DMS114 treated with DMSO at 0.1 percent for 48 hours (cell line): ENCODE data around the gene KIAA0753.

ENCODE experiments used
- DNase-seq: peaks from one replicate; lab custom pipeline; 2025; ENCODE audit not compliant: unreplicated experiment; lab: John Stamatoyannopoulos, UW

KIAA0753 gene

DNA sequence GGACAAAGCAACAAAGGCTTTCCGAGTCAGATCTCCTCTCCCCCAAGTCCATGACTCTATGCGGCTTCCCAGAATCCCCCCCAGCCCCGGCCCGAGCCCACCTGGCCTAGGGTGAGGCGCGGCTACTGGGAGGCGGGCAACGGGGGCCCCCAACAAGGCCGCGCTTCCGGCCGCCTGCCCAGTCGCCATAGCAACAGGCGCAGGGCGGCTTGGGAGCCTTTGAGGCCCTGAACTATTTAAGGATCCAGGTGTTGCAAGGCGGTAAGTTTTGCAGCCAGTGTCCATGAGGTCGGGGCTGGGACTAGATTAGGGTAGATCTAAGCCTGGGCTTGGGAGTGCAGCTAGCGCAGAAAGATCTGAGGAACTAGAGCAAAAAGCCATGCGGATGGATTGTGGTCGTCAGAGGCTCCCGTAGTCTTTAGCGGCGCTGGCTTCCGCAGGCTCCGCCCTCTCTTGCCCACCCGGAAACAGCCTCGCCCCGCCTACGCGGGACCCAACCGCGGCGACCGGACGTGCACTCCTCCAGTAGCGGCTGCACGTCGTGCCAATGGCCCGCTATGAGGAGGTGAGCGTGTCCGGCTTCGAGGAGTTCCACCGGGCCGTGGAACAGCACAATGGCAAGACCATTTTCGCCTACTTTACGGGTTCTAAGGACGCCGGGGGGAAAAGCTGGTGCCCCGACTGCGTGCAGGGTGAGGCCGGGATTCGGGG lies at the start of gene KIAA0753, which contains the start of gene TXNDC17:
Gene KIAA0753, minus strand, starts transcription at position 176 of the 711 bp plus-strand sequence. CDS start 5,608 bp downstream, outside the sequence.
Gene TXNDC17, plus strand, starts transcription at position 525 of the 711 bp plus-strand sequence. Its CDS starts 23 bp downstream, at position 548.
- DNase-seq: peak; percentile 86

DNA sequence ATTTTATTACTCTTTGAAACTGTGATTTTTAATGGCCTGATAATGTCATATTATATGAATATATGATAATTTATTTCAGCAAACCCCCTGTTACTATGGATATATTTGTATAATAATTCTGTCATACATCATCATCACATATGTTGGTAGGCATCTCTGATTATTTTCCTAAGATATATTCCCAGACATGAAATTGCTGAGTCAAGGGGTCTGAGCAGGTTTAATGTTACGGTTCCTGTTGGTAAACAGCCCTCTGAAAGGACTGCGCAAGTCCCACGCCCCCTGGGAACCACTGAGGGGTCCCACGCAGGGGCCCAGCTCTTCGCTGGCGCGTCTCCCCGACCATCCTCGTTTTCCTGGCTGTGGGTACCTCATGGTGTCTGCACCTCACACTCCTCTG lies 48.4 kb upstream of the KIAA0753 start:
- DNase-seq: no peak

DNA sequence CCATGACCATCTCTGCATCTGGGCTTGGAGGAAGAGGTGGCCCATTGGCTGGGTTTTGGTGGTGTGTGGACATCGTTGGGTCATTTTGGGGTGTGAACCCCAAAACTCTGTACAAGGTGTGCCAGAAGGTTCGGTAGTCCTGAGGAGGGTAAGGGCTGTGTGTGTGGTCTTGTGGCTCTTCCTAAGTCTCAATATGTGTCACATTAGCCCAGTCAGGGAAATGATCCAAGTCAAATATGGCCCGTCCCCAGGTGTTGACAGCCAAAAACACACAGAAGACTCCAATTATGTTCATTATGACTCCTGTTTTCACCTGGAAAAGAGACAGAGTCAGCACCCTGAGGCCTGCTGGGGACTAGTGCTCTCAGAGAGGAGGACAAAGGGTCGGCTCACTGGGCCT lies 45.5 kb upstream of the KIAA0753 start:
- no peak for DNase-seq

DNA sequence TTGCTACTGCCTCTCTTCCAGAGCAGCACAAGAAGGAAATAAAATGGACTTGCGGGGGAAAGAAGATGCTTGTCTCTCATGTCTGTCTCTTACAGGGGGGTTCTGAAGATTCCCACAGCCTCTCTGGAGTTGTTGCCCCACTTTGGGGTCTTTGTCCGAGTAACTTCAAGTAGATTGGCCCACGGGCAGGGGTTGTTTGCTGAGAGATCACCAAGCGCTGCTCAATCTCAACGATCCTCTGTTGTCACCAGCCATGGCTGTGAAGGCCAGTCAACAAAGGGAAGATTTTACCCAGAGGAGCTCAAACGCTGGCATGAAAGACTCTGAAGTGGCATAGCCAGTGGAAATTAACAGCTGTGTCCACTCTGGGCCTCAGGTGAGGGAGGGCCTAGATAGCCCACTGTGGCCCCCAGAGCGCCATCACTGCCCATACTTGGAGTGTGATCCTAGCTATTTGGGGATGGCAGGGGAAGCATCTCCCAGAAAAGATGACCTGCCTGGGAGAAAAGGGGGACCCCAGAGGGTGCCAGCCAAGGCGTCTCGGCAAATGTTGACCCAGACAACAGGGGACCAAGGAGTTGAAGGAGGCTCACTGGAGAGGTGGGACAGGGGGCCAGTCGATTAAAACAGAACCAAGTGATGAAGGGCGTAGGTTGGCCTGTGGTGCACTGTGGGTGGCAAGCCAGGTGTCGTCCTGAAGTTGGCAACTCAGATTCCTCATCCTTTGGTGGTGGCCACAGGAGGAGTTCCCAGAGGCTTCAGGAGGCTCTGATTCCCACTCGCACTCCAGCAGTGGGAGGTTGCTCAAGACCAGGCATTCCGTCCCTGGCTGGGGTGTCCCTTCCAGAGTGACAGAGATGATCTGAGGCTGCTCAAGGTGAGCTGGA lies 44.6 kb upstream of the KIAA0753 start:
- DNase-seq: no peak

DNA sequence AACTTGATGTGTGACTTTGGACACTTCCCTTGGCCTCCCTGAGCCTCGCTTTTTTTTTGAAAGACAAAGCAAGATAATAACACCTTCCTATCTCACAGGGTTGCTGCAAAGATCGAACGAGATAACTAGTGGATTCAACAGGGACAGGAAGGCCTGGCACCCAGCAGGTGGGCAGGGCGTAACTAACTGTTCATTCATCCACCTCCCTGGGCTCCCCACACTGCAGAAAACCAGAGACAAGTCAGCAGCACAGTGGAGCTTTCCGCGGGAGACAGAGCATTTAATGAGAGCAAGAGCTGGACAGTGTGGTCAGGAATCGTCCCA lies 43.9 kb upstream of the KIAA0753 start:
- DNase-seq: no peak

DNA sequence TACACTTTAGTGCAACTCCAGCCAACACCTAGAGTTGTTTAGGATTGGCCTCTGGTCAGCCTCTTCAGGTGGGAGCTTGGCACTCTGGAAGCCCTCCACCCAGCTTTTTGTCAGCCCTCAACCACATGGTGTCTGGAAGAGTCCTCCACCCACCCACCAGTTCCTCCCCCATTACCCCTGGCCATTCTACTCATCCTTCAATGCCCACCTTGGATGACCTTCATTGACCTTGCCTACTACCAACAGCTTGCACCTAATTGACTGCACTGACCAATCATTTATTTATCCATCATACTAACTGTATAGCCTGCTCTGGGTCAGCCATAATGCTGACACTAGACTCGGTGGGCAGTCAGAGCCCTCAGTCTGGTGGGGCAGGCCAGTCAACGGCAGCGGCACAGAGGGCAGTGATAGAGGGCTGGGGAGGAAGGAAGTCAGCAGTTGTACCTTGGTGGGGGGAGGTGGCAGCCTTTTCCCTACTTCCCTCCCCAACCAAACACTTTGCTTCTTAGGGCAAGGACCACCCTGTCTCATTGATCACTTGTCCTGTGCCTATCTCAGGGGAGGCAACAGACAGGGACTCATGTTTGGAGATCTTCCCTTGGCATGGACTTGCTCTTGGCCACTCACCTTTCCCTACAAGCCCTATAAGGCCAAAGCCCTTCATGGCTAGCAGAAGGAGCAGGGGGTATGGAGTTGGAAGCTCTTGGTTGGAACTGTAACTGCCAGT lies 43.4 kb upstream of the KIAA0753 start:
- DNase-seq: no peak

DNA sequence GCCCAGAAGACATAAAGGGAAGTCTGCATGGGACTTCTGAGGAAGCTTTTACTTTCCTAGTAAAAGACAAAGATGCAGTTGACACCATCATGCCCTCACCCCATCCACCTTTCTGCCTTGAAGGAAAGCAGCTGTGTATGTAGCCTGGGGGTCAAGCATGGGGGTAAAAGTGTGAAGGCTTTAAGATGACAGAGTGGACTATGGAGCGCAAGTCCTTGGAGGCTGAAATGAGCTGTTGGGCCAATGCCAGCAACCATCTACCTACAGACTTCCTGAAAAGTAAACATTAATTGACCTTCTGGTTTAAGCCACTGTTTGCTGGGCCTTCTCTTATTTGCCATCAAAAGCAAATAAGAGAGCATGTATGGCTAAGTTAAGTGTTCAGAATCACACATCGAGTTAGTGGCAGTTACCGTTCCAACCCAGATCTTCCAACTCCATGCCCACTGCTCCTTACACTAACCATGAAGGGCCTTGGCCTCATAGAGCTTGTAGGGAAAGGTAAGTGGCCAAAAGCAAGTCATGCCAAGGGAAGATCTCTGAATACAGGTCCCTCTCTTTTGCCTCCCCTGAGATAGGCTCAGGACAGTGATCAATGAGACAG lies 42.7 kb upstream of the KIAA0753 start:
- DNase-seq: no peak

DNA sequence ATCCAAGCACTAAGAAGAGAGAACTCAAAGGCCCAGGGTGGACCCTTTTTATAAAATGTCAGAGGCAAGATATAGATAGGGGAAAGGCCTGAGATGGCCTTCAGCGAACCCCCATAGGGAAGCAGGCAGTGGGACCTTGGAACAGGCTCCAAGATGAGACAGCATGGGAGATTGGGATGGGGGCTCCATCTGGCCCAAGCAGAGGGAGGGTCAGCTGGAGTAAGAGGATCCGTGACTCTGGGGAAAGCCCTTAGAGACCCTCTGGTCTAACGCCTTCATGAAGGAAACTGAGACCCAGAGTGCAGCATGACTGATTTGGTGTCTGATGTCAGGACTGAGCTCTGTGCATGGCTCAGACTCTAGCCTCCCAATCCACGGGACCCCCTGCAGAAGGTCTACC lies 41.8 kb upstream of the KIAA0753 start:
- no peak for DNase-seq

DNA sequence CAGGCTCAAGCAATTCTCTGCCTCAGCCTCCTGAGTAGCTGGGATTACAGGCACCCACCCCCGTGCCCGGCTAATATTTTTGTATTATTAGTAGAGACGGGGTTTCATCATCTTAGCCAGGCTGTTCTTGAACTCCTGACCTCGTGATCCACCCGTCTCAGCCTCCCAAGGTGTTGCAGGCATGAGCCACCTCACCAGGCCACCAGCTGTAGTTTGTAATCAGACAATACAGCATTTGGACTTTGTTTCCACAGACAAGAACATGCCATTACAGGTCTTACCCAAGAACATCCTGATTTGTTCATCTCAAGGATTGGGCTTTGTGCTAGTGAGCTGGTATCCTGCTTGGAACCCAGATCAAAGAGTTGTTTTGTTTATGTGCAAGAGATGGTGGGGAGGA lies 41.2 kb upstream of the KIAA0753 start:
- DNase-seq: no peak

DNA sequence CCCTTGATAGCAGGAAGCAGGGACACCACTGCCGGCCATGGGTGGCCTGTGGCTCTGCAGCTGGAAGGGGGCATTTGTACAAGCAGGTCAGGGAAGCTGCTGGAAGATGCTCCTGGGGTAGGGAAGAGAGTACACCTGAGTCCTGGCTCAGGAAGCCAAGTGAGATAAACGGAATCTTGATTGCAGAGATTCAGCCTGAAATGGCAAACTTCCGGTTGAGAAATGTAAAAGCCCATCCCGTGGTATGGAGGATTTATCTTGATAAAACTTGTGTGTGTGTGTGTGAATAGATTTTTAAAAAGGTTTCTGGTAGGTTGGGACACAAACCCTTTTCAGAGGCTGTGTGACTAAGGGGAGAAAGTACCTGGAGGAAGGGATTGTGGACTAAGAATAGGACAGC lies 40.7 kb upstream of the KIAA0753 start:
- DNase-seq: no peak

DNA sequence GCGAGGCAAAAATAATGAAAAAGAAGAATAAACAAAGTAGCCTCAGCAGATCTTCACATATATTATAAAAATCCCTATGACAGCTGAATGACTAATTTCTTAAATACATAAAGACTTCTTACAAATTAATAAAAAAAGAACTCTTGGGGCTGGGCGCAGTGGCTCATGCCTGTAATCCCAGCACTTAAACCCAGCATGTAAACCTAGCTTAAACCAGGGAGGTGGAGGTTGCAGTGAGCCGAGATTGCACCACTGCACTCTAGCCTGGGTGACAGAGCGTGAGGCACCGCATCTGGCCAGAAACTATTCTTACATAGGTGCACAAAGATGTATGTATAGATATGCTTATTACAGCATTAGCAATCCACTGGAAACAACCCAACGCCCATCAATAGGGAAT lies 38.7 kb upstream of the KIAA0753 start:
- DNase-seq: no peak

DNA sequence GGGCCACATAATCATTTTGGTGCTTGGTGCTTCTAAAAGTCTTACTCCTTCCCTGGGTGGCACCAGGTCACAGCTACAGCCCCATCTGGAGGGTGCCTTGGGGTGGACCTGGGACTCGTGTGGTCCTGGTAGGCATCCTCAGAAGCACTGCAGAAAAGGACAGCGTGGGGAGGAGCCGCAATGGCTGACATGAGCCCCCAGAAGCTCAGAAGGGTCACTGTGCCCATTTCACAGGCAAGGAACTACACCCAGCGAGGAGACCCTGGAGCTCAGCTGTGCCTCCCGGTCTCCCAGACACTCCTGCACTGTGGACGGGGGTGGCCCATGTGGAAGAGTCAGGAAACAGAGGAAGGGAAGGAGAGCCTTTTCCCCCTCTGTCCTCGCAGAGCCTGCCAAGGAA lies 37.4 kb upstream of the KIAA0753 start:
- DNase-seq: no peak

DNA sequence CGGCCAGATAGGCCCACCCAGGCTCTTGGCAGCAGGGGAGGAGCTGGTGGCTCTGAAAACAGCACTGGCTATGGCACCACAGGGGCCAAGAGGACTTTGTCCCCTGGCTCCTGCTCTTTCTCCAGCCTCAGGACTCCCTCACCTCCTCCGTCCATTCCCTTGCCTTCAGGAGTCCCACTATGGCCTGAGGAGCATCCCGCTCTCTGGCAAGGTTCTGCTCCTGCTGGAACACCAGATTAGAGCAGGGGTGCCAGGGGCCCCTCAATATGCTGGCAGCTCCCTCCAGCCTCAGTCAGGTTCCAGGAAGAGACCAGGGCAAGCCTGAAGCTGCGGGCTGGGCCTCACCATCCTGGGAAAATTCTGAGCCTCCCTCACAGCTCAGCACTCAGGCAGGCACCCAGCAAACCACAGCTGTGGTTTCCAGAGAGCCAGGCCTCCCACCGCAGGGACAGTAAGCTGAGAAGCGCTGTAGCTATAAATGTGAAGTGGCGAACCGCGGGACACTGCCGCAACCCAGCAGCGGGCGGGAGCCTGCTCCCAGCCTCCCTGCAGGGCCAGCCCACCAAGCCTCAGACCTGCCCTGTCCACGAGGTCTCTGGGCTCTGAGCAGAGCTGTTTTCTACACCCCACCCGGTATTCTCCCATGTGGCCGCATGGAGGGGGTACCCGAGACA lies 36.8 kb upstream of the KIAA0753 start:
- DNase-seq: no peak

DNA sequence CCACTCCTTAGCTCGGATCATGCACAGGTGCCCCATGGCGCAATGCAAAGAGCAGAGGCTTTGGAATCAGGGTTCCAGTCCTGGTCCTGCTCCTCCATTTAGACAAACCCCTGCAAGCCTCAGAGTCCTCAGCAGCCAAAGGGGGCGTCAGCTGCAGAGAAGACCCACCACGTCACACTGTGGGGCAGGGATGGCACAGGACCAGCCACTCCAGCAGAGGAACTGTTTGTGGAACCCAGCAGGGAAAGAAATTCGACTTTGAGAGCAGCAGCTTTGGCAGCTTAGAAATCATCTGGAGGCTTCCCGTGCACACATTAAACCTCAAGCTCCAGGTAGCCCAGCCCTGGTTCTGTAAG lies 36.3 kb upstream of the KIAA0753 start:
- DNase-seq: no peak

DNA sequence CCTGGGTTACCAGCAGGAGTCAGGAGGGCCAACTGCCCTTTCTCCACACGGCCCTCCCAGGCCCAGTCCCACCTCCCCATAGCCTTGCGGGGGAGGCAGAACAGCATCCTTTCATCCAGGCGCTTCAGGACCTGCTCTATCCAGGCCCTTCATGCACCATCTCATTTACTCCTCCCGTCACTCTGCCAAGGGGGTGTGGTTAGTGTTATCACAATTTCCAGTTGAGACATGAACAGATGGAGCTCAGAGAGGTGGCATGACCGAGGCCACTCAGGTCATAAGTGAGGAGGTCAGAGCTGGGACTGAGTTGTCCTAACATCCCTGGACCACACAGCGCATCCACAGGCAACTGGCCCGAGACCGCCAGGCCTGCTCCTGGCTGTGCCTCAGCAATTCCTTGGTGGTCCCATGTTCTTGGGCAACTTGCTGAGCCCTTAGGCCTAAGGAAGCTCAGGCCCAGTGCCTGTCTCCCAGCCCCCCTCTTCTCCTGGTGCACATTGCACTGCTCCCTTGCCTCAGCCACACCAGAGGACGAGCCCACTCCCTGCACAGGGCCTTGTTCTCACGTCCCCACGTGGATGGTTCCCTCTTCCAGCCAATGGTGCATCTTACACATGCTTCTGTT lies 34.8 kb upstream of the KIAA0753 start:
- DNase-seq: no peak

DNA sequence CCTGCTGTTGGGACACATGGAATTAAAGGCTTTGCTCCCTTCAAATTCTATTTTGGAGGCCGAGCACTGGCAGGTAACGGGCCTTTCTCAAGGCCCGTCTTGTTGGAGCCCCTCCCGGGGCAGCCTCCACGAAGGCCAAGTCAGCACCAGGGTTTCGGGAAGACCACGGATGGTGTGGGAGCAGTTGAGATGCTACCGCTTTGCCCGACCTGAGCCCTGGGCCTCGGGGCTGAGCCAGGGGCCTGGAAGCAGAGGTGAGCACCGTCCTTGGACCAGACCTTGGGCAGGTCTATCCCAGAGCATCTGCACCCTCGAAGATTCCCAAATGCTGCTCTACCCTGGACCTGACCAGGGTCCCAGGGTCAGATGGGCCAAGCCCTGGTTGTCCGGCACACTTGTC lies 34.1 kb upstream of the KIAA0753 start:
- no peak for DNase-seq

DNA sequence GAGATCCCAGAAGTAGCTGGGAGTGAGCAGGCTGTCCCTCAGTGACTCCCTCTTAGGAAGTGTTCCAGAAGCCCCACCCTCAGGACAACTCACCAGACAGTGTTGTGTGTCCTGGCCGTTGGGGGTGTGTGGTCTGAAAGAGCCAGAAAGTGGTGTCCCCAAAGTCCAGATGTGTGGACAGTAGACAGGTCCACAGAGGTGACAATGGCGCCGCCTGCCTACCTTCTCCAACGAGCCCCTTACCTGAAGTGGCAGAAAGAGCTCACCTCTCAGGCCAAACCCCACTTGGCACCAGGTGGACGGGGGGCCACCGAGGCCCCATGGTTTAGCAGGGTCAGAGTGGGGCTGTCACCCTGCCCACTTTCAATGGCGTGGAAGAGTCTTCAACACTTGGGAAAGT lies 30.9 kb upstream of the KIAA0753 start:
- DNase-seq: no peak

DNA sequence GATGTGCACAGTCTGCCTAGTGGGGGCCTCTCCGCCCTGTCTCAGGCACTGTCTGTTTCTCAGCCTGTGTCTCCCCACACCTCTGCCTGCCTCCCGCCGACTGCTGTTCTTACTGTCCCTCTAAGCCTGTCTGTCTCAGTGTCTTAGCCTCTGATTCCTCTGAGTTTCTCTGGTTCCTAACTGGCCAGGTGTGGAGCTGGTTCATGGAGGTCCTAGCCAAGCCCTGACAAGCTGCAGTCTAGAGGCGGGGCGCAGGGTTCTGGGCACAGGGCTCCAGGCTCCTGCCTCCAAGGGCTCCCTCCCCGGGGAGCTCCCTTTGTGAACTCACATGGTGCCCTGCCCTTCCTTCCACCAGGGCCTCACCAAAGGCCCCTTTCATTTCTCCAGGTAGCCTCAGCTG lies 30.5 kb upstream of the KIAA0753 start:
- DNase-seq: no peak

DNA sequence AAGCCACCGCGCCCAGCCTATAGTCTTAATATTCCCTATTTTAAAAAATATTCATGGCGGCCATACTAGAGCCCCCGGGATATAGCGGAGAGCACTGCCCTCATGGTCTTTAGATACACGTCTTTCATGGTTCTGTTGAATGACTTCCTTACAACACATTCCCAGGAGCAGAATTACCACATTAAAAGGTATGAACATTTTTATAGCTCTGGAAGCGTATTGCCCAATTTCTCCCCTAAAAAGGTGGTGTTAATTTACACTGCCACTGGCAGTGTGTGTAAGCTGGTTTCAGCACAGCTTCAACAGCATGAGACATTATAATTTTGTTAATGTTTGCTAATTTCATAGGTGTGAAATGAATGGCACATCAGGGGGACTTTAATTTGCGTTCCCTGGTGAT lies 30.1 kb upstream of the KIAA0753 start:
- DNase-seq: no peak

DNA sequence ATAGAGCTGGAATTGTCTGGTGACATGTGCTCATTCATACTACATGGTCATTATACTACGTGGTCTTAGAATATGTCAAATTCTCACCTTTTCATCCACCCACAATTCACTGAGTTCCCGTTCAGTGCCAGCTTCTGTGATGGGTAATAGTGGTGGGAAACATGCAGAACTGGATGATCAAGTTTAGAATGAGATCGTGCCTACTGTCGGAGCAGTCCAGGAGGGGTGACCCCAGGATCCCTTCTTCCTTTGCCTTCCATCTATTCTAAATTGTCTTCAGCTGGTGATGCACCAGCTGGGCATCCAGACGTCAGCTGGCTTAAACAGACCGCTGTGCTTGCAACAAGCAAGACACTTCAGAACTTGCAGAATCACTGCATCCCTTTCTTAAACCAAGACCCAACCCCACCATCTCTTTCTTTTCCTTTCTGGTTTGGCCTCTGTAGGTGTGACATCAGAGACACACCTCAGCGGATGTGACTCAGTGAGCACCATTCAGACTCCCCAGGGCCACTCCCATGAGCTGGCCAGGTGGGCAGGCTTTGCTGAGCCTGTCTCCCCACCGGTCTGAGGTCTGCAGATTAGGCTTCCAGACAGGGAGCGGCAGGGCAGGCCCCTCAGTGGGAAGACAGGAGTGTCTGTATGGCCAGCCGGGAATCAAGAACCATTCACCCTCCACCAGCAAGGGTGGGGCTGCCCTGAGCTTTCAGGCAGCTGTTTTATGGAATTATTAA lies 29.1 kb upstream of the KIAA0753 start:
- DNase-seq: no peak
